ENCODE data around the gene NXPE2. TPM values are rescaled to one million over a fixed set of nuclear protein-coding genes. Genes with fewer than 3 reads are reported as not detected.
A peak's percentile ranks its signal among the peaks of the same experiment; 100 is the strongest.

The NXPE2 gene
- total RNA-seq, 4 donors from 2014 or later, result 0.41 TPM; not detected in 3

DNA sequence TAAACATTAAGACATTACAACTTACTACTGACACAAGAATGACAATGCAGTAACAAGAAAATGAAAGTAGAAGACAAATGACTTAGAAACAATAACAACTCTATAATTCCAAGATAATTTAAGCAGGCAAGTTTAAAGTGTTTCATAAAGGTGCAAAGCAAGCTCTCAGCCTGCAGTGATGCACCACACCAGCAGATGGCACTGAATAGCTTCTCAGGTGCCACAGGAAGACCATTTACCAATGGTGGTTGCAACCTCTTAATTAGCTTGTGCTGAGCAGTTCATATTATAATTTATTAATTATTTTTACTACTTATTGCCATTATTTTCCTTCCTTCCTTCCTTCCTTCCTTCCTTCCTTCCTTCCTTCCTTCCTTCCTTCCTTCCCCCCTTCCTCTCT, 60.6 kb downstream of the NXPE2 start:
- Histone ChIP-seq H3K27me3 (no peaks in the 10 kb centered on the region), H3K4me1 (no peaks in the 10 kb centered on the region), H3K36me3 (no peaks in the 10 kb centered on the region), H3K4me3 (no peak overlapping the region), H3K27ac (no peak overlapping the region), H3K9me3 (no peaks in the 10 kb centered on the region)
- TF ChIP-seq, protein P1, sequence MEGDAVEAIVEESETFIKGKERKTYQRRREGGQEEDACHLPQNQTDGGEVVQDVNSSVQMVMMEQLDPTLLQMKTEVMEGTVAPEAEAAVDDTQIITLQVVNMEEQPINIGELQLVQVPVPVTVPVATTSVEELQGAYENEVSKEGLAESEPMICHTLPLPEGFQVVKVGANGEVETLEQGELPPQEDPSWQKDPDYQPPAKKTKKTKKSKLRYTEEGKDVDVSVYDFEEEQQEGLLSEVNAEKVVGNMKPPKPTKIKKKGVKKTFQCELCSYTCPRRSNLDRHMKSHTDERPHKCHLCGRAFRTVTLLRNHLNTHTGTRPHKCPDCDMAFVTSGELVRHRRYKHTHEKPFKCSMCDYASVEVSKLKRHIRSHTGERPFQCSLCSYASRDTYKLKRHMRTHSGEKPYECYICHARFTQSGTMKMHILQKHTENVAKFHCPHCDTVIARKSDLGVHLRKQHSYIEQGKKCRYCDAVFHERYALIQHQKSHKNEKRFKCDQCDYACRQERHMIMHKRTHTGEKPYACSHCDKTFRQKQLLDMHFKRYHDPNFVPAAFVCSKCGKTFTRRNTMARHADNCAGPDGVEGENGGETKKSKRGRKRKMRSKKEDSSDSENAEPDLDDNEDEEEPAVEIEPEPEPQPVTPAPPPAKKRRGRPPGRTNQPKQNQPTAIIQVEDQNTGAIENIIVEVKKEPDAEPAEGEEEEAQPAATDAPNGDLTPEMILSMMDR (IDR thresholded peaks at IDR 0.05), result peak in 3 of 4 experiments; percentile 11 to 48 (median 25)
- TF ChIP-seq POLR2A (IDR thresholded peaks at IDR 0.05), result no peak
- intact Hi-C loops (cut with DNase I; ENCODE audit: low total_unique reads), result no loop called here
- no peak for DNase-seq

DNA sequence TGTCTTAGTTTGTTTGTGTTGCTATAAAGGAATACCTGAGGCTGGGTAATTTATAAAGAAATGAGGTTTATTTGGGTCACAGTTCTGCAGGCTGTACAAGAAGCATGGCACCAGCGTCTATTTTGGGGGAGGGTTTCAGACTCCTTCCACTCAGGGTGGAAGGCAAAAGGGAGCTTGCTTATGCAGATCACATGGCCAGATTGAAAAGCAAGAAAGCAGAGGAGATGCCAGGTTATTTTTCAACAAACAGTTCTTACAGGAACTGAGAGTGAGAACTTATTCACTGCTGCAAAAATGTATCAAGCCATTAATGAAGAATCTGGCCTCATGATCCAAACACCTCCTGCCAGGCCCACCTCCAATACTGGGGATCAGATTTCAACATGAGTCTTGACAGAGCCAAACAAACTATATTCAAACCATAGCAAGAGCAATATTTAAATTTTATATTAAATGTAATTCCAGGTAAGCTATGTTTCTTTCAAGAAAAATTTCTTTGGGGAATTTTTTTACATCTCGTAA, 66.9 kb downstream of the NXPE2 start:
- Histone ChIP-seq H3K9me3 (no peaks in the 10 kb centered on the region), H3K4me3 (no peak overlapping the region), H3K36me3 (no peaks in the 10 kb centered on the region), H3K4me1 (no peaks in the 10 kb centered on the region), H3K27me3 (no peaks in the 10 kb centered on the region), H3K27ac (no peak overlapping the region)
- intact Hi-C loops (cut with DNase I; ENCODE audit: low total_unique reads), result no loop called here
- DNase-seq, result no peak
- TF ChIP-seq, protein P1 (IDR thresholded peaks at IDR 0.05), result no peak
- no peak for TF ChIP-seq POLR2A (IDR thresholded peaks at IDR 0.05)

DNA sequence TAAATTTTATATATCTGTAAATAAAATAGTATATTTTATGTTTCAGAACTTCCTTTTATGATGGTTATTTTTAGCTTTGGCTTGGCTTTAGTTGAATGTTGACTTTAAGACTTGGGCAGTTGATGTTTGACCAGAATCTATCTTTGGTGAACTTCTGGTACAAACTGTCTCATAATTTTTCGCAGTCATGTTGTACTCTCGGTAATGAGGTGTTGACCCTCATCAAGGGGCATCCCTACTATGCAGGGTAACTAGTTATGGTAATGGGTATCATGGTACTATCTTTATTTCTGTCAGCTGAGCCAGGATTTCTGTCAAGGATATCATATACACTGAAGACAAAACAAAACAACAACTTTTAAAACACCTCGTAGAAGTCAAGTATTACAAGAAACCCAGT, 67.7 kb downstream of the NXPE2 start:
- Histone ChIP-seq H3K27me3 (no peaks in the 10 kb centered on the region), H3K36me3 (no peaks in the 10 kb centered on the region), H3K9me3 (no peaks in the 10 kb centered on the region), H3K27ac (no peak overlapping the region), H3K4me1 (no peaks in the 10 kb centered on the region), H3K4me3 (no peak overlapping the region)
- TF ChIP-seq, protein P1 (IDR thresholded peaks at IDR 0.05), result no peak
- no peak for TF ChIP-seq POLR2A (IDR thresholded peaks at IDR 0.05)
- no peak for DNase-seq
- intact Hi-C loops (cut with DNase I; ENCODE audit: low total_unique reads), result no loop called here

Other genes with a start within 250 kb of the NXPE2 start
- 100 to 1,000 TPM in 1 of 4 donors, 10 to 100 TPM in 3; 53.8 to 158 (median 84.3) TPM for gene REXO2, start 239.1 kb upstream of the NXPE2 start, total RNA-seq
- gene NXPE1, start 118.6 kb upstream of the NXPE2 start, total RNA-seq, result under 1 TPM in 1 of 4 donors, not detected in 3; 0.29 TPM
- under 1 TPM in 1 of 4 donors, not detected in 3; 0.29 TPM for gene NXPE4, start 82.7 kb upstream of the NXPE2 start, total RNA-seq

Data from uterus (tissue), 4 donors.